H1 (cell line): Measurements from ENCODE around the gene HS1BP3. TPM values are rescaled to one million over a fixed set of nuclear protein-coding genes. Genes with fewer than 3 reads are reported as not detected.

ENCODE experiments used
- CTCF ChIA-PET: fragments of 300-600 bp; sonication (Branson Sonifier 250); formaldehyde crosslinking; loops from one replicate; lab custom pipeline; 2021; ENCODE audit not compliant: partially characterized antibody; lab: Charles Lee
- POLR2A ChIA-PET: fragments of 300-600 bp; sonication (Branson Sonifier 250); formaldehyde crosslinking; loops from one replicate; lab custom pipeline; 2021; ENCODE audit warnings: inconsistent platforms; ENCODE audit not compliant: partially characterized antibody; lab: Charles Lee
- DNase-seq, 2 experiments: peaks; one replicate each; pipeline versions ENCODE4 v3.0.0 to v3.0.0-alpha.2; 2010 to 2022; ENCODE audit warnings: low spot score in 2 of 2, low read depth in 1 of 2, mixed read lengths in 1 of 2
- FAIRE-seq: peaks from 2 replicates; lab custom pipeline; 2011; peaks lifted over from hg19 to GRCh38; lab: Jason Lieb, UNC
- H2AFZ ChIP-seq: 2 replicates; pipeline ENCODE4 v1.8.1; 2012; ENCODE audit warnings: low read length, inconsistent platforms
- H2AK5ac ChIP-seq: 2 replicates; pipeline ENCODE4 v1.6.1; 2013; ENCODE audit warnings: low read depth, low read length
- H2BK120ac ChIP-seq: replicated peaks from 2 replicates; pipeline ENCODE3; 2013; ENCODE audit warnings: low read depth, low read length, inconsistent platforms
- H2BK12ac ChIP-seq: 2 replicates; pipeline ENCODE4 v1.6.1; 2013; ENCODE audit warnings: low read depth, low read length
- H2BK15ac ChIP-seq: 2 replicates; pipeline ENCODE4 v1.6.1; 2013; ENCODE audit warnings: low read length
- H2BK20ac ChIP-seq: 2 replicates; pipeline ENCODE4 v1.6.1; 2013; ENCODE audit warnings: low read length
- H2BK5ac ChIP-seq: 2 replicates; pipeline ENCODE4 v1.6.1; 2013; ENCODE audit warnings: low read depth, low read length
- H3K14ac ChIP-seq: 2 replicates; pipeline ENCODE4 v1.6.1; 2013; ENCODE audit warnings: inconsistent platforms; ENCODE audit not compliant: insufficient read length
- H3K18ac ChIP-seq: 2 replicates; pipeline ENCODE4 v1.6.1; 2013; ENCODE audit warnings: low read length; ENCODE audit errors: extremely low read depth
- H3K23ac ChIP-seq: 2 replicates; pipeline ENCODE4 v1.6.1; 2013; ENCODE audit warnings: inconsistent platforms; ENCODE audit not compliant: insufficient read length
- H3K23me2 ChIP-seq: 2 replicates; pipeline ENCODE4 v1.6.1; 2013; ENCODE audit warnings: low read depth, low read length
- H3K27ac ChIP-seq: 2 replicates; pipeline ENCODE4 v1.6.1; 2011; ENCODE audit warnings: low read depth, low read length, inconsistent platforms
- H3K27me3 ChIP-seq, 4 experiments: replicated peaks in 1 of 4; 1 replicate in 1 of 4; 2 replicates in 3 of 4; pipeline versions ENCODE4 v1.6.1 to v1.8.1; 2011 to 2013; ENCODE audit warnings: low read length in 3 of 4, mild to moderate bottlenecking in 3 of 4, inconsistent platforms in 2 of 4, mixed read lengths in 2 of 4, moderate library complexity in 1 of 4; ENCODE audit not compliant: control insufficient read depth in 3 of 4, insufficient read depth in 3 of 4; ENCODE audit errors: extremely low read depth in 1 of 4
- H3K36me3 ChIP-seq, 4 experiments: 2 replicates each; pipeline versions ENCODE4 v1.6.1 to v1.8.1; 2011 to 2013; ENCODE audit warnings: mild to moderate bottlenecking in 4 of 4, low read length in 3 of 4, moderate library complexity in 2 of 4, control low read depth in 1 of 4, inconsistent platforms in 1 of 4; ENCODE audit not compliant: insufficient read depth in 4 of 4, control insufficient read depth in 2 of 4
- H3K4ac ChIP-seq: replicated peaks from 2 replicates; pipeline ENCODE3; 2013; ENCODE audit warnings: low read length, low read depth, mixed read lengths, inconsistent platforms; ENCODE audit not compliant: insufficient read length
- H3K4me1 ChIP-seq, 4 experiments: replicated peaks in 1 of 4; 1 replicate in 1 of 4; 2 replicates in 3 of 4; pipeline versions ENCODE4 v1.6.1 to v1.8.1; 2011 to 2013; ENCODE audit warnings: low read length in 3 of 4, inconsistent platforms in 2 of 4, mixed read lengths in 1 of 4; ENCODE audit not compliant: insufficient read depth in 4 of 4, control insufficient read depth in 3 of 4
- H3K4me2 ChIP-seq, 2 experiments: 2 replicates each; pipeline versions ENCODE4 v1.6.1 to v1.8.1; 2011 to 2013; ENCODE audit warnings: low read depth in 2 of 2, low read length in 2 of 2, control low read depth in 1 of 2, inconsistent platforms in 1 of 2, mild to moderate bottlenecking in 1 of 2; ENCODE audit not compliant: insufficient read depth in 1 of 2
- H3K4me3 ChIP-seq, 4 experiments: fragments of 200-600, 300-600 bp in 1 of 4; sonication (generic), shearing (Covaris generic), sonication (Bioruptor Twin) in 1 of 4; 2 replicates each; pipeline versions ENCODE4 v1.5.1 to v1.8.1; 2011 to 2016; ENCODE audit warnings: low read length in 4 of 4, low read depth in 3 of 4, control low read depth in 2 of 4, inconsistent platforms in 2 of 4, mild to moderate bottlenecking in 2 of 4, mixed read lengths in 1 of 4, moderate library complexity in 1 of 4; ENCODE audit not compliant: insufficient read depth in 2 of 4; ENCODE audit errors: extremely low read depth in 1 of 4
- H3K56ac ChIP-seq: replicated peaks from 2 replicates; pipeline ENCODE3; 2013; ENCODE audit warnings: low read depth, mild to moderate bottlenecking, mixed read lengths, low read length, inconsistent platforms; ENCODE audit not compliant: insufficient read length
- H3K79me1 ChIP-seq: 2 replicates; pipeline ENCODE4 v1.6.1; 2013; ENCODE audit warnings: low read depth, low read length, control low read depth
- H3K79me2 ChIP-seq, 2 experiments: 2 replicates each; pipeline versions ENCODE4 v1.6.1 to v1.8.1; 2012 to 2013; ENCODE audit warnings: low read length in 2 of 2, mild to moderate bottlenecking in 2 of 2, inconsistent platforms in 1 of 2; ENCODE audit not compliant: insufficient read depth in 2 of 2, control insufficient read depth in 1 of 2
- H3K9ac ChIP-seq, 4 experiments: replicated peaks in 1 of 4; 1 replicate in 1 of 4; 2 replicates in 3 of 4; pipeline versions ENCODE4 v1.6.1 to v1.8.1; 2011 to 2013; ENCODE audit warnings: low read depth in 3 of 4, low read length in 3 of 4, control low read depth in 2 of 4, mild to moderate bottlenecking in 2 of 4, moderate library complexity in 2 of 4, inconsistent platforms in 1 of 4; ENCODE audit errors: extremely low read depth in 1 of 4
- H3K9me3 ChIP-seq, 2 experiments: 2 replicates each; pipeline versions ENCODE4 v1.6.1 to v1.8.1; 2012 to 2013; ENCODE audit warnings: mild to moderate bottlenecking in 2 of 2, moderate library complexity in 2 of 2, control low read depth in 1 of 2, inconsistent platforms in 1 of 2, low read depth in 1 of 2, low read length in 1 of 2, mixed read lengths in 1 of 2; ENCODE audit not compliant: insufficient read depth in 2 of 2
- H4K20me1 ChIP-seq, 2 experiments: replicated peaks in 1 of 2; 2 replicates each; pipeline versions ENCODE3 to v1.8.1; 2011 to 2013; ENCODE audit warnings: inconsistent platforms in 2 of 2, low read length in 2 of 2, mild to moderate bottlenecking in 1 of 2; ENCODE audit not compliant: insufficient read depth in 2 of 2, control insufficient read depth in 1 of 2
- H4K5ac ChIP-seq: 2 replicates; pipeline ENCODE4 v1.6.1; 2013; ENCODE audit warnings: low read length, low read depth, mixed read lengths, inconsistent platforms; ENCODE audit not compliant: insufficient read length
- H4K8ac ChIP-seq: 2 replicates; pipeline ENCODE4 v1.8.0; 2013; ENCODE audit warnings: mild to moderate bottlenecking, moderate library complexity, low read length, inconsistent platforms; ENCODE audit not compliant: insufficient read depth; ENCODE audit errors: extremely low read depth
- H4K91ac ChIP-seq: replicated peaks from 2 replicates; pipeline ENCODE3; 2013; ENCODE audit warnings: low read length, mixed read lengths, inconsistent platforms; ENCODE audit not compliant: insufficient read length
- ASH2L ChIP-seq: fragments of 200-600, 300-600 bp; sonication (generic); IDR thresholded peaks from one replicate; pipeline ENCODE4 v1.7.1; 2017; ENCODE audit warnings: low read length
- BRCA1 ChIP-seq: IDR thresholded peaks from 2 replicates; pipeline ENCODE4 v1.6.1; 2012; ENCODE audit warnings: low read depth, low read length, improper control_type of control experiment
- CBX5 ChIP-seq: fragments of 300-800, 300-1000 bp; sonication (generic); IDR thresholded peaks from 2 replicates; pipeline ENCODE4 v1.7.1; 2016; ENCODE audit warnings: antibody characterized with exemption, low read length, low read depth
- POLR2A ChIP-seq, 2 experiments: IDR thresholded peaks; 1 replicate in 1 of 2; 2 replicates in 1 of 2; pipeline ENCODE4 v1.6.1; 2011; ENCODE audit warnings: low read depth in 2 of 2, low read length in 2 of 2, mild to moderate bottlenecking in 2 of 2; ENCODE audit errors: control extremely low read depth in 1 of 2
- POU5F1 ChIP-seq: IDR thresholded peaks from 2 replicates; pipeline ENCODE4 v1.6.1; 2011; ENCODE audit warnings: low read depth, mild to moderate bottlenecking, low read length, moderate library complexity
- RFX5 ChIP-seq: IDR thresholded peaks from 2 replicates; pipeline ENCODE4 v1.6.1; 2011; ENCODE audit warnings: low read depth, low read length, improper control_type of control experiment, borderline replicate concordance
- SIN3A ChIP-seq, 2 experiments: IDR thresholded peaks in 1 of 2; conservative IDR thresholded peaks in 1 of 2; 2 replicates each; pipeline ENCODE4 v1.6.1; 2011 to 2012; ENCODE audit warnings: low read length in 2 of 2, improper control_type of control experiment in 1 of 2, low read depth in 1 of 2, mild to moderate bottlenecking in 1 of 2
- SP2 ChIP-seq: IDR thresholded peaks from 2 replicates; pipeline ENCODE4 v1.6.1; 2012; ENCODE audit warnings: mild to moderate bottlenecking, low read length, inconsistent platforms
- TBP ChIP-seq: IDR thresholded peaks from 2 replicates; pipeline ENCODE4 v1.6.1; 2011; ENCODE audit warnings: low read depth, low read length, improper control_type of control experiment
- YY1 ChIP-seq: IDR thresholded peaks from 2 replicates; pipeline ENCODE4 v1.6.1; 2011; ENCODE audit warnings: low read depth, mild to moderate bottlenecking, low read length
- WGBS, 2 experiments: shearing (Covaris generic) in 1 of 2; methylation state at CpG; one replicate each; pipeline versions ENCODE4 v1.1.6 to v1.1.7; 2013 to 2015; ENCODE audit warnings: low lambda C conversion rate in 2 of 2, mixed read lengths in 2 of 2, inconsistent platforms in 1 of 2, low coverage in 1 of 2, missing lambda C conversion rate in 1 of 2; ENCODE audit not compliant: insufficient replicate concordance in 2 of 2, insufficient coverage in 1 of 2, insufficient read length in 1 of 2; ENCODE audit errors: extremely low coverage in 1 of 2, missing lambda C conversion rate in 1 of 2; 5-methylcytosine and 5-hydroxymethylcytosine counted together
- polyA plus RNA-seq, 7 experiments: library from polyadenylated mRNA; depleted of rRNA in 3 of 7; stranded (reverse) in 5 of 7; unstranded in 2 of 7; fragments of >200 nt in 5 of 7; fragments of 200-250 nt in 2 of 7; gene quantifications; 1 replicate in 5 of 7; 2 replicates in 1 of 7; 4 replicates in 1 of 7; pipeline versions ENCODE4 v1.2.1 to v1.2.3, GENCODE V29; 2011 to 2013; ENCODE audit warnings: missing spikeins in 2 of 7, mixed read lengths in 2 of 7
- total RNA-seq: library from RNA; stranded (reverse); fragmentation: NEBNext Ultra II Directional; extraction: Animal tissue kit (Norgen Biotek cat#: 25700); gene quantifications from 2 replicates; pipeline ENCODE4 v1.2.1, GENCODE V29; 2021

HS1BP3 gene
- total and polyA plus RNA-seq, 2 of the 8 experiments (the other 6 are each of a cell fraction or from before 2014, with no cell fraction given): 11.1 to 11.3 TPM

- Histone ChIP-seq H3K18ac (no peak overlapping the region), H3K36me3 (no peaks in the 10 kb centered on the region), H4K91ac (no peak overlapping the region), H3K4me3 (no peak overlapping the region), H3K27me3 (peaks cover 0 to 4% (median under 1%) of the 10 kb centered on the region in 4 experiments; a peak in 4 of 7 replicates), H2BK15ac (no peak overlapping the region), H4K8ac (no peak overlapping the region), H3K23ac (no peak overlapping the region), H3K79me1 (no peaks in the 10 kb centered on the region), H3K4me2 (no peak overlapping the region), H4K20me1 (no peaks in the 10 kb centered on the region), H2AFZ (no peak overlapping the region), H3K9ac (no peak overlapping the region), H4K5ac (no peak overlapping the region), H3K4me1 (peaks cover 0 to 11% (median 7%) of the 10 kb centered on the region in 4 experiments; a peak in 5 of 7 replicates), H3K4ac (no peak overlapping the region), H2AK5ac (no peak overlapping the region), H3K9me3 (no peaks in the 10 kb centered on the region), H3K79me2 (no peaks in the 10 kb centered on the region), H2BK120ac (no peak overlapping the region), H2BK20ac (no peak overlapping the region), H3K56ac (no peak overlapping the region), H3K23me2 (peaks cover 7% of the 10 kb centered on the region; the same call in 1 of the 2 replicates), H3K27ac (no peak overlapping the region), H3K14ac (no peak overlapping the region), H2BK5ac (no peak overlapping the region), H2BK12ac (no peak overlapping the region)
- POLR2A ChIA-PET: interaction anchor here (0.9 to 1.1 kb wide), 2 partner anchors 9 to 202 kb away, joined by 3 to 6 read pairs; partner anchors contain the start of gene RHOB
- CTCF ChIA-PET: interaction anchor here (0.6 to 13.1 kb wide), 20 partner anchors 10 to 765 kb away, joined by 3 to 261 read pairs (median 7); partner anchors contain the start of genes APOB and RHOB
- FAIRE-seq (no peak), DNase-seq (no peak)
- 91% methylated on average over 9 of the region's 9 CpGs; no CpG with 5 or more reads in 1 of the 2 experiments for WGBS, 2 experiments
- TF ChIP-seq ASH2L (no peak), SIN3A (conservative IDR thresholded peaks at IDR 0.05 in 1 of 2, IDR thresholded peaks at IDR 0.05 in 1 of 2; ENCODE audit: low read depth in 1 of 2, low read length in 2 of 2) (no peak), YY1 (no peak), SP2 (no peak), BRCA1 (no peak), TBP (no peak), RFX5 (no peak), POLR2A (IDR thresholded peaks at IDR 0.05; ENCODE audit: control extremely low read depth in 1 of 2, low read depth in 2 of 2, low read length in 2 of 2) (no peak), POU5F1 (no peak), CBX5 (no peak)
Observed at GRCh38 chr2:20648831-20649230, 2.1 kb downstream of the HS1BP3 start.
